Smooth muscle cell (in vitro differentiated cells): ENCODE measurements around the gene FAM32A. TPM values are rescaled to one million over a fixed set of nuclear protein-coding genes. Genes with fewer than 3 reads are reported as not detected.

ENCODE experiments used
- DNase-seq: peaks from one replicate; lab custom pipeline; 2025; ENCODE audit not compliant: unreplicated experiment; lab: John Stamatoyannopoulos, UW
- H2AFZ ChIP-seq: fragments of 200-600 bp; sonication (generic); 2 replicates; pipeline ENCODE4 v1.6.0; 2016; ENCODE audit warnings: antibody characterized with exemption, low read depth, mild to moderate bottlenecking
- H3F3A ChIP-seq: fragments of 200-600 bp; sonication (generic); 2 replicates; pipeline ENCODE4 v1.6.0; 2017; ENCODE audit warnings: antibody characterized with exemption, low read depth
- H3K27ac ChIP-seq: fragments of 200-600 bp; sonication (generic); 2 replicates; pipeline ENCODE4 v1.5.1; 2016; ENCODE audit warnings: low read depth, mild to moderate bottlenecking
- H3K27me3 ChIP-seq: fragments of 200-600 bp; sonication (generic); 2 replicates; pipeline ENCODE4 v1.6.1; 2016; ENCODE audit warnings: low read depth, mild to moderate bottlenecking
- H3K36me3 ChIP-seq: fragments of 200-600 bp; sonication (generic); 2 replicates; pipeline ENCODE4 v1.5.1; 2016; ENCODE audit warnings: low read depth
- H3K4me1 ChIP-seq: fragments of 200-600 bp; sonication (generic); 2 replicates; pipeline ENCODE4 v1.5.1; 2016; ENCODE audit warnings: low read depth
- H3K4me2 ChIP-seq: fragments of 200-600 bp; sonication (generic); 2 replicates; pipeline ENCODE4 v1.6.0; 2016; ENCODE audit warnings: mild to moderate bottlenecking
- H3K4me3 ChIP-seq: fragments of 200-600 bp; sonication (generic); 2 replicates; pipeline ENCODE4 v1.5.1; 2016; ENCODE audit warnings: mild to moderate bottlenecking
- H3K79me2 ChIP-seq: fragments of 200-600 bp; sonication (generic); 2 replicates; pipeline ENCODE4 v1.6.0; 2016; ENCODE audit warnings: low read depth, mild to moderate bottlenecking
- H3K9ac ChIP-seq: fragments of 200-600 bp; sonication (generic); 2 replicates; pipeline ENCODE4 v1.6.0; 2016; ENCODE audit warnings: low read depth
- H3K9me3 ChIP-seq: fragments of 200-600 bp; sonication (generic); replicated peaks from 2 replicates; pipeline ENCODE4 v1.5.1; 2016; ENCODE audit warnings: low read depth
- H4K20me1 ChIP-seq: fragments of 200-600 bp; sonication (generic); 2 replicates; pipeline ENCODE4 v1.6.0; 2016; ENCODE audit warnings: low read depth
- WGBS: methylation state at CpG from one replicate; pipeline ENCODE4 v1.1.7; 2016; ENCODE audit warnings: low lambda C conversion rate; 5-methylcytosine and 5-hydroxymethylcytosine counted together
- polyA plus RNA-seq: library from polyadenylated mRNA; unstranded; fragments of >200 nt; fragmentation: Nextera tagmentation; extraction: Ambion mirVana; gene quantifications from 2 replicates; pipeline ENCODE4 v1.2.1, GENCODE V29; 2016
- total RNA-seq: library from RNA; depleted of rRNA; stranded (reverse); fragments of >200 nt; gene quantifications from 2 replicates; pipeline ENCODE4 v1.2.3, GENCODE V29; 2014
- TF ChIP-seq, protein P1 (sequence below): fragments of 200-600 bp; sonication (generic); IDR thresholded peaks from 2 replicates; pipeline ENCODE4 v1.5.1; 2017; ENCODE audit warnings: borderline replicate concordance, mild to moderate bottlenecking, antibody characterized with exemption; ENCODE audit not compliant: insufficient read depth, poor library complexity, severe bottlenecking

FAM32A gene
- total and polyA plus RNA-seq, 2 experiments from 2014 or later = 109 to 132 TPM

DNA sequence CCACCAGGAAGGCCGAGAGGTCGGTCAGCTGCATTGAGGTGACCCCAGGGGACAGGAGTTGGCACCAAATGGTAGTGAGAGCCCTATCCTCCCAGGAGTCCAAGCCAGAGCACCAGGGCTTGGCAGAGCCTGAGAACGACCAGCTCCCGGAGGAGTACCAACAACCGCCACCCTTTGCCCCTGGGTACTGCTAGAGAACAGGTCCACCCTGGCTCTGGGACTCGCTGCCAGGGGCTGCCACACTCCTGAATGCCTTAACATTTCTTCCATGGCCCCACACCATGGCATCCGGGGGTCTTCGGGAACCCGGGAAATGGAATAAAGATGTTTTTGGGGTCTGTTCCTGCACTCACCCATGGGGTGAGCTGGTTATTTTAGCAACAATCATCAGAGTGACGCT lies 27.6 kb upstream of the FAM32A start:
- H3K27me3 ChIP-seq = no peaks in the 10 kb centered on the region
- H3K4me1 ChIP-seq = no peaks in the 10 kb centered on the region
- no peak overlapping the region for H3K4me3 ChIP-seq
- no peaks in the 10 kb centered on the region for H3K79me2 ChIP-seq
- 95% methylated on average over 10 of the region's 10 CpGs for WGBS
- no peak overlapping the region for H2AFZ ChIP-seq
- no peaks in the 10 kb centered on the region for H3K36me3 ChIP-seq
- H3K27ac ChIP-seq = no peak overlapping the region
- H3K9me3 ChIP-seq = no peaks in the 10 kb centered on the region
- TF ChIP-seq, protein P1, sequence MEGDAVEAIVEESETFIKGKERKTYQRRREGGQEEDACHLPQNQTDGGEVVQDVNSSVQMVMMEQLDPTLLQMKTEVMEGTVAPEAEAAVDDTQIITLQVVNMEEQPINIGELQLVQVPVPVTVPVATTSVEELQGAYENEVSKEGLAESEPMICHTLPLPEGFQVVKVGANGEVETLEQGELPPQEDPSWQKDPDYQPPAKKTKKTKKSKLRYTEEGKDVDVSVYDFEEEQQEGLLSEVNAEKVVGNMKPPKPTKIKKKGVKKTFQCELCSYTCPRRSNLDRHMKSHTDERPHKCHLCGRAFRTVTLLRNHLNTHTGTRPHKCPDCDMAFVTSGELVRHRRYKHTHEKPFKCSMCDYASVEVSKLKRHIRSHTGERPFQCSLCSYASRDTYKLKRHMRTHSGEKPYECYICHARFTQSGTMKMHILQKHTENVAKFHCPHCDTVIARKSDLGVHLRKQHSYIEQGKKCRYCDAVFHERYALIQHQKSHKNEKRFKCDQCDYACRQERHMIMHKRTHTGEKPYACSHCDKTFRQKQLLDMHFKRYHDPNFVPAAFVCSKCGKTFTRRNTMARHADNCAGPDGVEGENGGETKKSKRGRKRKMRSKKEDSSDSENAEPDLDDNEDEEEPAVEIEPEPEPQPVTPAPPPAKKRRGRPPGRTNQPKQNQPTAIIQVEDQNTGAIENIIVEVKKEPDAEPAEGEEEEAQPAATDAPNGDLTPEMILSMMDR = no peak
- H3F3A ChIP-seq = no peaks in the 10 kb centered on the region
- H3K4me2 ChIP-seq = no peak overlapping the region
- no peak for DNase-seq
- no peaks in the 10 kb centered on the region for H4K20me1 ChIP-seq
- no peak overlapping the region for H3K9ac ChIP-seq

DNA sequence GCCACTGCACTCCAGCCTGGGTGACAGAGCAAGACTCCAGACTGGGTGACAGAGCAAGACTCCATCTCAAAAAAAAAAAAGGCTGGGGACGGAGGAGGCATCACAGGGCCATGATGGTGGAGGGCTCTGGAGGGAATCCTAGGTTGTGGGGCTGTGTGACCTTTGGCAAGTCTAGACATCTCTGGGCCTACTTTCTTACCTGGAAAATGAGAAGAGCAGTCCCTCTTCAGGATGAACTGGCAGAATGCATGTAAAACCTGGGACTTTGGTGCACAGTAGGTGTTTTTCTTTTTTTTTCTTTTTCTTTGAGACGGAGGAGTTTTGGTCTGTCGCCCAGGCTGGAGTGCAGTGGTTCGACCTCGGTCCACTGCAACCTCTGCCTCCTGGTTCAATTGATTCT lies 25.6 kb upstream of the FAM32A start:
- Histone ChIP-seq H4K20me1 (no peaks in the 10 kb centered on the region), H3K4me1 (no peaks in the 10 kb centered on the region), H3F3A (no peaks in the 10 kb centered on the region), H3K9me3 (no peaks in the 10 kb centered on the region), H3K9ac (no peak overlapping the region), H3K4me3 (no peak overlapping the region), H3K27me3 (no peaks in the 10 kb centered on the region), H2AFZ (no peak overlapping the region), H3K4me2 (no peak overlapping the region), H3K36me3 (no peaks in the 10 kb centered on the region), H3K27ac (no peak overlapping the region), H3K79me2 (no peaks in the 10 kb centered on the region)
- TF ChIP-seq, protein P1 = no peak
- WGBS = 85% methylated on average over 5 of the region's 5 CpGs
- no peak for DNase-seq

DNA sequence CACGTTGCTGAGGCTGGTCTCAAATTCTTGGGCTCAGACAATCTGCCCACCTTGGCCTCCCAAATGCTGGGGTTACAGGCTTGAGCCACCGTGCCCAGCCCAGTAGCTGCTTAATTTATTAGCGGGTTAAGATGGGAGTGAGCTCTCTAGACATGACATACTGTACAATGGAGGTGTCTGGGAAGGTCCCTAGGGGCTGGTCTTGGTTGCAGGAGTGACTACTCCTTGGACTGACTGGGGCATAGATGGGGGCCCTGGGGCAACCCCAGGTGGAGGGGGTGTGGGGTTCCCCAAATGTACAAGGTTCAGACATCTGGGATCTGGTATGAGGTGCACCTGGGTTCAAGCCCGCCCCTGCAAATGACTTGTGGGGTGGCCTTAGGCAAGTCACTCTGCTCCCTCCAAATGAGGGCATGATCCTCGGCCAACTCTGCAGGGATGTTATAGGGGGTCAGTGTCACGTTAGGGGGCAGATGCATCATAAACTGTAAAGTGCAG lies 24.7 kb upstream of the FAM32A start:
- no peak overlapping the region for H2AFZ ChIP-seq
- no peaks in the 10 kb centered on the region for H3K27me3 ChIP-seq
- TF ChIP-seq, protein P1 = no peak
- no peaks in the 10 kb centered on the region for H4K20me1 ChIP-seq
- H3K4me3 ChIP-seq = no peak overlapping the region
- H3F3A ChIP-seq = no peaks in the 10 kb centered on the region
- no peaks in the 10 kb centered on the region for H3K4me1 ChIP-seq
- H3K27ac ChIP-seq = no peak overlapping the region
- no peaks in the 10 kb centered on the region for H3K36me3 ChIP-seq
- WGBS = 73% methylated on average over 6 of the region's 6 CpGs
- DNase-seq = no peak
- H3K4me2 ChIP-seq = no peak overlapping the region
- H3K79me2 ChIP-seq = no peaks in the 10 kb centered on the region
- H3K9ac ChIP-seq = no peak overlapping the region
- H3K9me3 ChIP-seq = no peaks in the 10 kb centered on the region

DNA sequence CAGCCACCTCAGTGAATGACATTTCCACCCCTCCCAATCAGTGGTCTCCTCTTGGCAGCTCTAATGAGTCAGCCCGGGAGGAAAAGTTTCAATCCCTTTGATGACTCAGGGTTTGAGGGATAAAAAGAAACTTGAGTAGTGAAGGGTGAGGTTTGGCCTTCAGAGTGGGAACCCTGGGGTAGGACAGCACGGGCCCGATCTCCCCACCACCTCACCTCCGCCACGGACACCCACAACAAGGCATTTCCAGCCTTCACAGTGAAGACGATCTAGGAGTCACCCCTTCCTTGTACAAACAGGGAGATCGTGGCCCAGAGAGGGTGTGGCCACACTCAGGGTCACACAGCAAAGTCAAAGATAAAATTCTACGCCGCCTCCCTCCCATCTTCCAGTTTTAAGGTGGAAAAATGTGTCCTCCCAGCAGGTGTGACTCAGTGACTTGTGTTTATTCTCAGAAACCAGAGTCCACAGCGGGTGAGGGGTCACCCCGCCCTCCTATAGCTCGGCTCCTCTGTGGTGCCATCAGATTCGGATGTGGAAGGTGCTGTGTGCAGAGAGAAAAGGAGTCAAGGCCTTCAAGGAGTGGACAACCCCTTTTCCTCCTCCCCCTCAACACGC lies 24.2 kb upstream of the FAM32A start:
- Histone ChIP-seq H3K27ac (peak overlapping the region; percentile 13), H3K9me3 (no peaks in the 10 kb centered on the region), H4K20me1 (no peaks in the 10 kb centered on the region), H3K4me2 (peak overlapping the region; percentile 13), H3K4me3 (no peak overlapping the region), H3K79me2 (no peaks in the 10 kb centered on the region), H2AFZ (no peak overlapping the region), H3K36me3 (no peaks in the 10 kb centered on the region), H3K9ac (no peak overlapping the region), H3K4me1 (no peaks in the 10 kb centered on the region), H3K27me3 (no peaks in the 10 kb centered on the region), H3F3A (no peaks in the 10 kb centered on the region)
- TF ChIP-seq, protein P1 = no peak
- 58% methylated on average over 14 of the region's 14 CpGs for WGBS
- no peak for DNase-seq
